DMS53 treated with DMSO at 0.1 percent for 48 hours (cell line): ENCODE results near the gene EIF2B4.
"Not testable (repeated sequence)": the region's sequence is repeated elsewhere in the genome, so short reads cannot be mapped to it uniquely, and the experiment has no call there.

Source experiments
- DNase-seq: peaks from one replicate; lab custom pipeline; 2025; ENCODE audit not compliant: unreplicated experiment; lab: John Stamatoyannopoulos, UW

EIF2B4 gene

GRCh38 chr2:27350106-27350693 is 19.9 kb downstream of the EIF2B4 start:
- DNase-seq, result no peak

GRCh38 chr2:27347641-27348040 is 22.5 kb downstream of the EIF2B4 start:
- DNase-seq, result no peak

- DNase-seq, result no peak
Observed at GRCh38 chr2:27336173-27336572, 34.0 kb downstream of the EIF2B4 start.

- DNase-seq, result no peak
Observed at GRCh38 chr2:27335311-27335710, 34.8 kb downstream of the EIF2B4 start.

GRCh38 chr2:27324720-27325119 is 45.4 kb downstream of the EIF2B4 start:
- no peak for DNase-seq

GRCh38 chr2:27323596-27324285 is 46.4 kb downstream of the EIF2B4 start:
- no peak for DNase-seq

GRCh38 chr2:27322766-27323595 is 47.2 kb downstream of the EIF2B4 start, which contains the start of gene MPV17:
Gene MPV17, minus strand, starts transcription at chr2:27323097. Its CDS starts 580 bp downstream, at chr2:27322517.
- DNase-seq, result peak; percentile 64

- no peak for DNase-seq
Observed at GRCh38 chr2:27322301-27322765, 47.8 kb downstream of the EIF2B4 start.

GRCh38 chr2:27320958-27321543 is 49.1 kb downstream of the EIF2B4 start:
- DNase-seq, result peak; percentile 89

GRCh38 chr2:27319839-27320238 is 50.3 kb downstream of the EIF2B4 start:
- not testable (repeated sequence) for DNase-seq

- no peak for DNase-seq
Observed at GRCh38 chr2:27316655-27317412, 53.3 kb downstream of the EIF2B4 start.

GRCh38 chr2:27315122-27315521 is 55.0 kb downstream of the EIF2B4 start:
- no peak for DNase-seq

GRCh38 chr2:27314709-27315108 is 55.4 kb downstream of the EIF2B4 start:
- no peak for DNase-seq
